Measurements from ENCODE around the gene ATG16L2. TPM values are rescaled to one million over a fixed set of nuclear protein-coding genes. Genes with fewer than 3 reads are reported as not detected.
"Not testable (repeated sequence)": the region's sequence is repeated elsewhere in the genome, so short reads cannot be mapped to it uniquely, and the experiment has no call there.

ATG16L2 gene
- polyA plus RNA-seq, 1 experiment = 10.1 TPM

DNA sequence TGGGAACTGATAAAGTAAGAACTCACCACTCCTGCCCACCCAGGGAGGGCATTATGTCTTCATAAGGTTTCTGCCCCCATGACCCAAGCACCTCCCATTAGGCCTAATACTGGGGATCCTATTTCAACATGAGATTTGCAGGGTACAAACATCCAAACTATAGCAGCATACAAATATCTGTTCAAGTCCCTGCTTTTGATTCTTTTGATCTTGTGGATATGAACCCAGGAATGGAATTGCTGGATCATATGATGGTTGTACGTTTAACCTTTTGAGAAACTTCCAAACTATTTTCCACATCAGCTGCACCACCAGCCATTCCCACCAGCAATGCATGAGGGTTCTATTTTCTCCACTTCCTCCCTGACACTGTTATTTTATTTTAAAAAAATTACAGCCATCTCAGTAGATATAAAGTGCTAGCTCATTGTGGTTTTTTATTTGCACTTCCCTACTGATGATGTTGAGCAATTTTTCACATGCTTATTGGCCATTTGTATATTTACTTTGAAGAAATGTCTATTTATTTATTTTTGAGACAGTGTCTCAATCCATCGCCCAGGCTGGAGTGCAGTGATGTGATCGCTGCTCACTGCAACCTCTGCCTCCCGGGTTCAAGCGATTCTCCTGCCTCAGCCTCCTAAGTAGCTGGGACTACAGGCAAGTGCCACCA lies 7.1 kb upstream of the ATG16L2 start:
- no peaks in the 10 kb centered on the region for H3K27me3 ChIP-seq (ENCODE audit: control insufficient read depth, insufficient read depth, low read length)
- H3K4me3 ChIP-seq (ENCODE audit: low read depth, low read length) = no peak overlapping the region
- POLR2A ChIA-PET = interaction anchor here (0.6 kb wide), 1 partner anchor 105 kb away, joined by 8 read pairs; no protein-coding TSS in a partner anchor
- no peaks in the 10 kb centered on the region; the same call in 1 of the 2 replicates for H3K36me3 ChIP-seq (ENCODE audit: control insufficient read depth, insufficient read depth, low read length)
- TF ChIP-seq CTCF (IDR thresholded peaks at IDR 0.05; ENCODE audit: insufficient read depth, low read depth, low read length) = no peak
- CTCF ChIA-PET = interaction anchor here (1.1 to 1.9 kb wide), 2 partner anchors 13 to 14 kb away, joined by 3 to 5 read pairs; partner anchors contain the start of gene STARD10
- DNase-seq (ENCODE audit: low read depth) = no peak

- no peak for TF ChIP-seq CTCF (IDR thresholded peaks at IDR 0.05; ENCODE audit: insufficient read depth, low read depth, low read length)
- no peaks in the 10 kb centered on the region for H3K27me3 ChIP-seq (ENCODE audit: control insufficient read depth, insufficient read depth, low read length)
- POLR2A ChIA-PET = no interaction called here
- no peak for DNase-seq (ENCODE audit: low read depth)
- H3K36me3 ChIP-seq (ENCODE audit: control insufficient read depth, insufficient read depth, low read length) = no peaks in the 10 kb centered on the region; the same call in 1 of the 2 replicates
- no peak overlapping the region for H3K4me3 ChIP-seq (ENCODE audit: low read depth, low read length)
- CTCF ChIA-PET = interaction anchor here (1.1 to 1.9 kb wide), 2 partner anchors 13 to 15 kb away, joined by 3 to 5 read pairs; partner anchors contain the start of gene STARD10
Measured at GRCh38 chr11:72807792-72808191, 6.4 kb upstream of the ATG16L2 start.

DNA sequence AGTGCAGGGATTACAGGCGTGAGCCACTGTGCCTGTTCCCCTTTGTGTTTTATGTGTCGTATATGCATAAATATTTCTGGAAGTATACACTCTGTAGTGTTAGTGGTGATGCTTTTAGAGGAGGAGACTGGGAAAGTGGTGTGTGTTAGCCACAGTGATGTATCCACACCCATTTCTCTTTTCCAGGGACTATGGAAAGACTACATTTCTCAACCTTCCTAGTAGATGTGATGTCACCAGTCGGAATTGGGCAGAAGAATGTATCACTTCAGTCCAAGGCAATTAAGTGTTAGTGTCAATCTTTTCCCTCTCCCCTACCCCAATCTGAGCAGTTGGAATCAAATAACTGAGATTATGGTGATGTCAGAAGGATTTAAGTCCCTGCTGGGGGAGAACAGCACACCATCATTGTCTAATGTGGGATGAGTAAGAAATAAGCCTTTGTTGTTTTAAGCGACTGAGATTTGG lies 5.8 kb upstream of the ATG16L2 start:
- Histone ChIP-seq H3K36me3 (ENCODE audit: control insufficient read depth, insufficient read depth, low read length) (no peaks in the 10 kb centered on the region; the same call in 1 of the 2 replicates), H3K27me3 (ENCODE audit: control insufficient read depth, insufficient read depth, low read length) (no peaks in the 10 kb centered on the region), H3K4me3 (ENCODE audit: low read depth, low read length) (no peak overlapping the region)
- CTCF ChIA-PET = interaction anchor here (1.3 to 1.9 kb wide), 2 partner anchors 11 to 14 kb away, joined by 3 to 5 read pairs; partner anchors contain the start of gene STARD10
- no peak for TF ChIP-seq CTCF (IDR thresholded peaks at IDR 0.05; ENCODE audit: insufficient read depth, low read depth, low read length)
- POLR2A ChIA-PET = no interaction called here
- DNase-seq (ENCODE audit: low read depth) = no peak

- POLR2A ChIA-PET; H3K27me3 ChIP-seq (ENCODE audit: control insufficient read depth, insufficient read depth, low read length); H3K36me3 ChIP-seq (ENCODE audit: control insufficient read depth, insufficient read depth, low read length); H3K4me3 ChIP-seq (ENCODE audit: low read depth, low read length); DNase-seq (ENCODE audit: low read depth): not testable (repeated sequence)
- CTCF ChIA-PET = interaction anchor here (1.1 to 2.8 kb wide), 6 partner anchors 13 to 331 kb away, joined by 3 to 40 read pairs (median 6); partner anchors contain the start of gene STARD10
Measured at GRCh38 chr11:72811686-72812085, 2.5 kb upstream of the ATG16L2 start.

GRCh38 chr11:72812604-72812966 lies 1.6 kb upstream of the ATG16L2 start:
- ChIA-PET POLR2A (no interaction called here), CTCF (interaction anchor here (0.6 to 2.8 kb wide), 19 partner anchors 10 to 430 kb away, joined by 3 to 40 read pairs (median 4); partner anchors contain the start of gene STARD10)
- no peak for DNase-seq (ENCODE audit: low read depth)
- Histone ChIP-seq H3K36me3 (ENCODE audit: control insufficient read depth, insufficient read depth, low read length) (no peaks in the 10 kb centered on the region; the same call in 1 of the 2 replicates), H3K4me3 (ENCODE audit: low read depth, low read length) (peak overlapping the region; percentile 68; the same call in 1 of the 2 replicates), H3K27me3 (ENCODE audit: control insufficient read depth, insufficient read depth, low read length) (no peaks in the 10 kb centered on the region)
- TF ChIP-seq CTCF (IDR thresholded peaks at IDR 0.05; ENCODE audit: insufficient read depth, low read depth, low read length) = no peak
